Neuron (in vitro differentiated cells): Measurements from ENCODE around the gene LTO1.

Source experiments
- H2AFZ ChIP-seq: one replicate; pipeline ENCODE4 v1.6.1; 2013; ENCODE audit warnings: low read depth, mild to moderate bottlenecking, inconsistent platforms, low read length, moderate library complexity
- H3K27me3 ChIP-seq: one replicate; pipeline ENCODE4 v1.6.1; 2013; ENCODE audit warnings: low read length; ENCODE audit not compliant: insufficient read depth
- H3K36me3 ChIP-seq: one replicate; pipeline ENCODE4 v1.6.1; 2013; ENCODE audit warnings: low read length; ENCODE audit not compliant: insufficient read depth
- H3K4me1 ChIP-seq: one replicate; pipeline ENCODE4 v1.6.1; 2013; ENCODE audit warnings: low read length; ENCODE audit not compliant: insufficient read depth
- H3K4me3 ChIP-seq: 2 replicates; pipeline ENCODE4 v1.5.1; 2013; ENCODE audit warnings: mild to moderate bottlenecking, low read length, moderate library complexity
- H3K9me3 ChIP-seq: one replicate; pipeline ENCODE4 v1.6.1; 2013; ENCODE audit warnings: low read length

Gene LTO1

DNA sequence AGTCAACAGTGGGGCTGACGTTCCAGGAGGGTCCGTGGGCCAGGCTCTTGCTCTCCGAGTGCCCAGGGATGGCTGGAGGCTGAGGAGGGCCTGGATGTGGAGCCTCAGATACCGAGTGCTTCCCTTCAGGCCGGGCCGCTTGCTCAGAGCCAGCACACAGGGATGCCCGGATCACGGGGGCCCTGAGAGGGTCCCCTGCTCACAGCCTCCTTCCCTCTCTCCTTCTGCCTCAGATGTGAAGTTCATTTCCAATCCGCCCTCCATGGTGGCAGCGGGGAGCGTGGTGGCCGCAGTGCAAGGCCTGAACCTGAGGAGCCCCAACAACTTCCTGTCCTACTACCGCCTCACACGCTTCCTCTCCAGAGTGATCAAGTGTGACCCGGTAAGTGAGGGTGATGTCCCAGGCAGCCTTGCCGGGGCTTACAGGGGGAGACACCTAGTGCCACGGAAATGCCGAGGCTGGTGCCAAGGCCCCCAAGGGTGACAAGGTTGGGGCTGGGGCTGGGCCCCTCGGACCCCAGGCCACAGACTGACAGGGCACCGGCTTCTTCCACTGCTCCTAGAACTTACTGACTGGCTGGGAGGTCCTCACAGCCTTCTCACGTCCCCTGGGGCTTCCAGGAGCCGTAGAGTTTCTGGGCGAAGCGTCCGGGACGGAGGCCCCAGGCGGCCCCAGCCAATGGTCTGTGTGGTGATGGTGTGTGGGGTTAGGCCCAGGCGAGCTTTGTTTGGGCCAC, 27.2 kb downstream of the LTO1 start:
- Histone ChIP-seq H2AFZ (no peak overlapping the region), H3K9me3 (no peaks in the 10 kb centered on the region), H3K36me3 (peaks cover 41% of the 10 kb centered on the region), H3K4me1 (peaks cover 32% of the 10 kb centered on the region), H3K4me3 (no peak overlapping the region), H3K27me3 (no peaks in the 10 kb centered on the region)

GRCh38 chr11:69647390-69647748, 27.8 kb downstream of the LTO1 start:
- H3K27me3 ChIP-seq = no peaks in the 10 kb centered on the region
- peaks cover 41% of the 10 kb centered on the region for H3K36me3 ChIP-seq
- H2AFZ ChIP-seq = no peak overlapping the region

DNA sequence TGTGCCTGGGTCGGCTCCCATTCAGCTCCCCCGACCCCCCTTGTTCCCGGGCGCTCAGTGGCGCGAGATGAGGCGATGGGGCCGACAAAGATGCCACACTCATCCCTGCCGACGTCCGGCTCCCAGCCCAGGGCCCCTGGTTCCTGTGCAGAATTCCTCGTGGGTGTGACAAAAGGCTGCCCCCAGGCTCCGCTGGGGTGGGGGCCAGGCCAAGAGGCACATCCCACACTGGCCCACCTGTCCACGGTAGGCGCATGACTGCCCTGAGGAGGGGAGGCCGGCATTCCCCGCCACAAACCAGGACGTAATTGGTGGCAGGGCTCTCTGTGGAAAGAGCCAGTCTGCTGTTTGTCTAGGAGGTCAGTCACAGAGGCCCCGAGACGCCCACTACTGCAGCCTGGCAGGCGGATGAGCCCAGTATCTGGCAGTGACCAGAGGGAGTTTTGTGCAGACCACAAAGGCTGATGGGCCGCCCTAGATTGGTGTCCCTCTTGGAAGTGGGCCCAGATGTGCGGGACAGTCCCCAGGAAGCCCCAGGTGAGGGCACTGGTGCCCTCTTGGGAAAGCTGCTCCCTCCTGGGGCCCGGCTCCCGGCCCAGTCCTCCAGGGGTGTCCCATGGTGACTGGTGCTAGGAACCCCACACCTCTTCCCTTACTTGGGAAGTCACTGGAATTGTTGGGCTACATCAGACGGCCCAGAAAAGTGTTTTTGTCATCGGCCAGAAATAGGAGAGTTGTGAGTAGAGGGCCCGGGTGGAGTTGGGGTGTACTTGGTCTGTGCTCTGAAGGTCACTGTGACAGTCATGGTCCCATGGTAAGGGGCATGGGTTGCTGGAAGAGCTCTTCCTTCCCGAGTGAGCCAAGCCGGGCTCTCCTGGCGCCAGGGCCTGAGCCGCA, 28.4 kb downstream of the LTO1 start:
- Histone ChIP-seq H3K4me3 (no peak overlapping the region), H3K9me3 (no peaks in the 10 kb centered on the region), H3K36me3 (peaks cover 36% of the 10 kb centered on the region)

More at GRCh38 chr11:69647390-69647748, 27.8 kb downstream of the LTO1 start:
- no peak overlapping the region for H3K4me3 ChIP-seq
- H3K4me1 ChIP-seq = peaks cover 33% of the 10 kb centered on the region
- H3K9me3 ChIP-seq = no peaks in the 10 kb centered on the region

GRCh38 chr11:69645801-69646492, 29.2 kb downstream of the LTO1 start:
- Histone ChIP-seq H3K36me3 (peaks cover 35% of the 10 kb centered on the region), H3K4me1 (peaks cover 35% of the 10 kb centered on the region), H3K27me3 (no peaks in the 10 kb centered on the region), H3K4me3 (no peak overlapping the region), H3K9me3 (no peaks in the 10 kb centered on the region), H2AFZ (no peak overlapping the region)

More for the DNA sequence above, 28.4 kb downstream of the LTO1 start:
- no peaks in the 10 kb centered on the region for H3K27me3 ChIP-seq
- H3K4me1 ChIP-seq = peaks cover 33% of the 10 kb centered on the region
- no peak overlapping the region for H2AFZ ChIP-seq

- H2AFZ ChIP-seq = no peak overlapping the region
- H3K4me3 ChIP-seq = no peak overlapping the region
- H3K4me1 ChIP-seq = peaks cover 41% of the 10 kb centered on the region
- H3K9me3 ChIP-seq = no peaks in the 10 kb centered on the region
- peaks cover 31% of the 10 kb centered on the region for H3K36me3 ChIP-seq
- no peaks in the 10 kb centered on the region for H3K27me3 ChIP-seq
Observed at GRCh38 chr11:69644962-69645675, 30.0 kb downstream of the LTO1 start.

- Histone ChIP-seq H3K27me3 (no peaks in the 10 kb centered on the region), H3K9me3 (no peaks in the 10 kb centered on the region), H3K4me1 (peaks cover 48% of the 10 kb centered on the region), H2AFZ (no peak overlapping the region), H3K4me3 (no peak overlapping the region), H3K36me3 (peaks cover 29% of the 10 kb centered on the region)
Observed at GRCh38 chr11:69644071-69644961, 30.8 kb downstream of the LTO1 start.

DNA sequence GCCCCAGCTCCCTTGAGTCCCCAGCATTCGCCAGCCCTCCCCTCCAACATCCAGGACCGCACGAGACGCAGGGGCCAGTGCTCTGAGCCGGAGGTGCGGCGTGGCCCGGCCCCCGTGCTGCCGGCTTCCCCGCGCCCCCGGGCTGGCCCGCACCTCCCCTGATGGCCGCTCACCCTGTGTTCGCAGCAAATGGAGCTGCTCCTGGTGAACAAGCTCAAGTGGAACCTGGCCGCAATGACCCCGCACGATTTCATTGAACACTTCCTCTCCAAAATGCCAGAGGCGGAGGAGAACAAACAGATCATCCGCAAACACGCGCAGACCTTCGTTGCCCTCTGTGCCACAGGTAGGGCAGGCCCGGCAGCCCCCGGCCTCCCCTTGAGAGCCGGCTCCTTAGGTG, 31.5 kb downstream of the LTO1 start:
- H3K4me3 ChIP-seq = no peak overlapping the region

GRCh38 chr11:69642913-69643632, 32.1 kb downstream of the LTO1 start:
- H3K4me1 ChIP-seq = peaks cover 48% of the 10 kb centered on the region
- no peak overlapping the region for H2AFZ ChIP-seq
- H3K4me3 ChIP-seq = peak overlapping the region; percentile 59
- no peaks in the 10 kb centered on the region for H3K27me3 ChIP-seq
- H3K36me3 ChIP-seq = peaks cover 23% of the 10 kb centered on the region
- H3K9me3 ChIP-seq = no peaks in the 10 kb centered on the region

More for the DNA sequence above, 31.5 kb downstream of the LTO1 start:
- Histone ChIP-seq H2AFZ (no peak overlapping the region), H3K36me3 (peaks cover 27% of the 10 kb centered on the region), H3K9me3 (no peaks in the 10 kb centered on the region), H3K4me1 (peaks cover 48% of the 10 kb centered on the region), H3K27me3 (no peaks in the 10 kb centered on the region)

DNA sequence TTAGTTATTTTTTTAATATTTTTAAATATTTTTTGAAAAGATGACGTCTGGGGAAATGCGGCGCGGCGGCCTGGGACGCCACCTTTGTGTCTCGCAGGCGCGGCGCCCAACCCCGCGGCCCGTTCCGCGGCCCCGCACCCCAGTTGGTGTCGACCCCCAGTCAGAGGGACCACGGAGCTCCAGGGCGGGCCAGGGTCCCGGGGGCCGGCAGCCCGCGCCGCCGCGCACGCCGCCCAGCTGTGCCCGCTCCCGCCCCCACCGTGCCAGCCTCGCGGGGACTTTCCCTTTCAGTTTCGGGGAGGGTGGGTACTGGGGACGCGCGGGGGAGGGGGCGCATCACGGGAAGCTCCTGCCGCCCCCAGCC, 32.6 kb downstream of the LTO1 start:
- H3K36me3 ChIP-seq = peaks cover 19% of the 10 kb centered on the region
- no peak overlapping the region for H2AFZ ChIP-seq
- peaks cover 48% of the 10 kb centered on the region for H3K4me1 ChIP-seq
- no peaks in the 10 kb centered on the region for H3K27me3 ChIP-seq
- H3K9me3 ChIP-seq = no peaks in the 10 kb centered on the region
- H3K4me3 ChIP-seq = peak overlapping the region; percentile 59

GRCh38 chr11:69641681-69642548, 33.2 kb downstream of the LTO1 start:
- H3K36me3 ChIP-seq = peaks cover 17% of the 10 kb centered on the region

More at GRCh38 chr11:69641681-69642548, 33.2 kb downstream of the LTO1 start:
- H3K4me3 ChIP-seq = peak overlapping the region; percentile 59
- H3K27me3 ChIP-seq = no peaks in the 10 kb centered on the region
- no peak overlapping the region for H2AFZ ChIP-seq
- no peaks in the 10 kb centered on the region for H3K9me3 ChIP-seq
- peaks cover 48% of the 10 kb centered on the region for H3K4me1 ChIP-seq
